ENCODE data around the gene LRRC4.

Gene LRRC4

GRCh38 chr7:128030654-128031611, at the start of gene LRRC4:
Gene LRRC4 (minus strand): TSS chr7:128031437. CDS start chr7:128030640, 797 bp downstream.
- Histone ChIP-seq H3K4me1 (peaks cover 15% of the 10 kb centered on the region), H3K4me3 (no peak within 1 kb of the TSS), H3K27me3 (ENCODE audit: low read depth) (no peaks in the 10 kb centered on the region), H3K36me3 (replicated peaks) (0 out of 2 replicates have a peak, but pooled peaks cover 4% of the 10 kb centered on the region), H3K9me3 (no peaks in the 10 kb centered on the region)
- in situ Hi-C loops (cut with MboI; ENCODE audit: low sequenced_read_pairs) = no loop called here
- DNase-seq (ENCODE audit: low spot score in 2 of 2) = no peak

- Histone ChIP-seq H3K9me3 (no peaks in the 10 kb centered on the region), H3K36me3 (replicated peaks) (peaks cover 15% of the 10 kb centered on the region; the same call in 1 of the 2 replicates), H3K4me1 (no peaks in the 10 kb centered on the region), H3K27me3 (ENCODE audit: low read depth) (no peaks in the 10 kb centered on the region), H3K4me3 (no peak overlapping the region)
- no peak for DNase-seq (ENCODE audit: low spot score in 2 of 2)
- in situ Hi-C loops (cut with MboI; ENCODE audit: low sequenced_read_pairs) = no loop called here
Measured at GRCh38 chr7:128080169-128080568, 48.9 kb upstream of the LRRC4 start.

- Histone ChIP-seq H3K4me1 (no peaks in the 10 kb centered on the region), H3K27me3 (ENCODE audit: low read depth) (no peaks in the 10 kb centered on the region), H3K9me3 (no peaks in the 10 kb centered on the region), H3K4me3 (no peak overlapping the region), H3K36me3 (replicated peaks) (peaks cover 14% of the 10 kb centered on the region; the same call in 1 of the 2 replicates)
- in situ Hi-C loops (cut with MboI; ENCODE audit: low sequenced_read_pairs) = no loop called here
- no peak for DNase-seq (ENCODE audit: low spot score in 2 of 2)
Measured at GRCh38 chr7:128078309-128078708, 47.1 kb upstream of the LRRC4 start.

GRCh38 chr7:128076796-128077271, 45.6 kb upstream of the LRRC4 start:
- Histone ChIP-seq H3K36me3 (replicated peaks) (peaks cover 9% of the 10 kb centered on the region; the same call in 1 of the 2 replicates), H3K27me3 (ENCODE audit: low read depth) (no peaks in the 10 kb centered on the region), H3K4me3 (no peak overlapping the region), H3K4me1 (no peaks in the 10 kb centered on the region), H3K9me3 (no peaks in the 10 kb centered on the region)
- in situ Hi-C loops (cut with MboI; ENCODE audit: low sequenced_read_pairs) = no loop called here
- DNase-seq (ENCODE audit: low spot score in 2 of 2) = peak in 1 of 2 experiments; percentile 45

GRCh38 chr7:128076196-128076795, 45.1 kb upstream of the LRRC4 start:
- Histone ChIP-seq H3K9me3 (no peaks in the 10 kb centered on the region), H3K4me3 (no peak overlapping the region), H3K27me3 (ENCODE audit: low read depth) (no peaks in the 10 kb centered on the region), H3K36me3 (replicated peaks) (peaks cover 9% of the 10 kb centered on the region; the same call in 1 of the 2 replicates), H3K4me1 (no peaks in the 10 kb centered on the region)
- DNase-seq (ENCODE audit: low spot score in 2 of 2) = no peak
- in situ Hi-C loops (cut with MboI; ENCODE audit: low sequenced_read_pairs) = no loop called here

GRCh38 chr7:128075242-128076095, 44.2 kb upstream of the LRRC4 start:
- H3K36me3 ChIP-seq (replicated peaks) = peaks cover 9% of the 10 kb centered on the region; the same call in 1 of the 2 replicates
- no peaks in the 10 kb centered on the region for H3K9me3 ChIP-seq
- in situ Hi-C loops (cut with MboI; ENCODE audit: low sequenced_read_pairs) = no loop called here
- DNase-seq (ENCODE audit: low spot score in 2 of 2) = no peak
- no peak overlapping the region for H3K4me3 ChIP-seq
- no peaks in the 10 kb centered on the region for H3K4me1 ChIP-seq
- no peaks in the 10 kb centered on the region for H3K27me3 ChIP-seq (ENCODE audit: low read depth)

GRCh38 chr7:128074736-128075135, 43.5 kb upstream of the LRRC4 start:
- Histone ChIP-seq H3K9me3 (no peaks in the 10 kb centered on the region), H3K4me3 (no peak overlapping the region), H3K4me1 (no peaks in the 10 kb centered on the region), H3K27me3 (ENCODE audit: low read depth) (no peaks in the 10 kb centered on the region), H3K36me3 (replicated peaks) (peaks cover 9% of the 10 kb centered on the region; the same call in 1 of the 2 replicates)
- in situ Hi-C loops (cut with MboI; ENCODE audit: low sequenced_read_pairs) = no loop called here
- DNase-seq (ENCODE audit: low spot score in 2 of 2) = no peak

GRCh38 chr7:128074336-128074735, 43.1 kb upstream of the LRRC4 start:
- no peak for DNase-seq (ENCODE audit: low spot score in 2 of 2)
- H3K9me3 ChIP-seq = no peaks in the 10 kb centered on the region
- in situ Hi-C loops (cut with MboI; ENCODE audit: low sequenced_read_pairs) = no loop called here
- H3K36me3 ChIP-seq (replicated peaks) = peaks cover 9% of the 10 kb centered on the region; the same call in 1 of the 2 replicates
- no peaks in the 10 kb centered on the region for H3K27me3 ChIP-seq (ENCODE audit: low read depth)
- H3K4me3 ChIP-seq = no peak overlapping the region
- no peaks in the 10 kb centered on the region for H3K4me1 ChIP-seq

GRCh38 chr7:128073671-128074310, 42.6 kb upstream of the LRRC4 start:
- no peak for DNase-seq (ENCODE audit: low spot score in 2 of 2)
- no peak overlapping the region for H3K4me3 ChIP-seq
- H3K4me1 ChIP-seq = no peaks in the 10 kb centered on the region

GRCh38 chr7:128071801-128072200, 40.6 kb upstream of the LRRC4 start:
- H3K4me3 ChIP-seq = no peak overlapping the region
- no peaks in the 10 kb centered on the region for H3K9me3 ChIP-seq
- H3K27me3 ChIP-seq (ENCODE audit: low read depth) = no peaks in the 10 kb centered on the region
- DNase-seq (ENCODE audit: low spot score in 2 of 2) = no peak
- in situ Hi-C loops (cut with MboI; ENCODE audit: low sequenced_read_pairs) = no loop called here
- no peaks in the 10 kb centered on the region for H3K36me3 ChIP-seq (replicated peaks)
- H3K4me1 ChIP-seq = no peaks in the 10 kb centered on the region

More at GRCh38 chr7:128073671-128074310, 42.6 kb upstream of the LRRC4 start:
- Histone ChIP-seq H3K27me3 (ENCODE audit: low read depth) (no peaks in the 10 kb centered on the region), H3K36me3 (replicated peaks) (peaks cover 9% of the 10 kb centered on the region; the same call in 1 of the 2 replicates), H3K9me3 (no peaks in the 10 kb centered on the region)
- in situ Hi-C loops (cut with MboI; ENCODE audit: low sequenced_read_pairs) = no loop called here

GRCh38 chr7:128071376-128071775, 40.1 kb upstream of the LRRC4 start:
- no peak overlapping the region for H3K4me3 ChIP-seq
- no peaks in the 10 kb centered on the region for H3K27me3 ChIP-seq (ENCODE audit: low read depth)
- H3K36me3 ChIP-seq (replicated peaks) = no peaks in the 10 kb centered on the region
- no peaks in the 10 kb centered on the region for H3K9me3 ChIP-seq
- no peaks in the 10 kb centered on the region for H3K4me1 ChIP-seq
- in situ Hi-C loops (cut with MboI; ENCODE audit: low sequenced_read_pairs) = no loop called here
- no peak for DNase-seq (ENCODE audit: low spot score in 2 of 2)

- Histone ChIP-seq H3K36me3 (replicated peaks) (no peaks in the 10 kb centered on the region), H3K27me3 (ENCODE audit: low read depth) (no peaks in the 10 kb centered on the region), H3K9me3 (no peaks in the 10 kb centered on the region), H3K4me1 (no peaks in the 10 kb centered on the region), H3K4me3 (no peak overlapping the region)
- no peak for DNase-seq (ENCODE audit: low spot score in 2 of 2)
- in situ Hi-C loops (cut with MboI; ENCODE audit: low sequenced_read_pairs) = no loop called here
Measured at GRCh38 chr7:128069373-128070364, 38.4 kb upstream of the LRRC4 start.

Measured in HAP-1 (cell line).